ENCODE measurements around the gene SPIRE1.
"Not testable (repeated sequence)": the region's sequence is repeated elsewhere in the genome, so short reads cannot be mapped to it uniquely, and the experiment has no call there.

SPIRE1 gene

DNA sequence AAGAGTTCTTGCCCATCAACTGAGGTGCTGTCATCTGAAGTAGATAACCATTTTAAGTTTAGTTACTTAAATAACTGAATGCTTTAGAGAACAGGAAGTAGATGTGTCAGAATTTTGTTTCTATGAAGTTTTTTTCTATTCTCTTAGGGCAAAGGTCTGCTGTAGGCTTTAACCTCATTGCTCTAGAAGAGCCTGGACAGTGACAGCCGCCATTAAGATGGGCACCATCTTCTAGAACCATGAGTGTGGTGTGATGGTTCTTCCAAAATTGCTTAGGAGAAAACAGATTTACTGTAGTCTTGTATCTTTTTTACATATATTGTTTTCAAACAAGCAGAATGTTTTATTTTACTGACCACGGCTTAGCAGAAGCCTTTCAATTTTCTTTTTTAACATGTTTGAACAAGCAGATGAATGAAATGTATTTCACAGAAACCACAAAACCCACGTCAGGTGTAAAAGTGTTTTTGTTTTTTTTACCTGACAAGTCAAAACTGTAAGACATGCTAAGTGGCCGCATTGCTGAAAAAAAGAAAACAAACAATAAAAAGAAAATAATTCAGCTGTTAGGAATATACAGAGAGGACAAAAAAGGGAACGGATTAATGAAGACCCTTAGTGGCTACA, 172.3 kb downstream of the SPIRE1 start:
- DNase-seq (ENCODE audit: low spot score) = no peak

DNA sequence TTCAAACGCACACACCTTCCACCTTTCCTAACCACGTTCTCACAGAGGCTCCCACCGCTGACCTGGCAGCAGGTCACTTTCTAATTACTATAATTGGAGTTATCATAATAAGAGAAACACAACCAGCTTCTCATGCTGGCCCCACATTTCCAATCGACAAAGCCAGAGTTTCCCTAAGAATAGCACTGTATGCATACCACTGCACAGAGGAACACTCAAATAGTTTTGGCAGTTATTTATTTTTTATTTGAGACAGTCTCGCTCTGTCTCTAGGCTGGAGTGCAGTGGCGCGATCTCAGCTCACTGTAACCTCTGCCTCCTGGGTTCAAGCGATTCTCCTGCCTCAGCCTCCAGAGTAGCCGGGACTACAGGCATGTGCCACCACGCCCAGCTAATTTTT, 176.0 kb downstream of the SPIRE1 start:
- DNase-seq (ENCODE audit: low spot score) = not testable (repeated sequence)

DNA sequence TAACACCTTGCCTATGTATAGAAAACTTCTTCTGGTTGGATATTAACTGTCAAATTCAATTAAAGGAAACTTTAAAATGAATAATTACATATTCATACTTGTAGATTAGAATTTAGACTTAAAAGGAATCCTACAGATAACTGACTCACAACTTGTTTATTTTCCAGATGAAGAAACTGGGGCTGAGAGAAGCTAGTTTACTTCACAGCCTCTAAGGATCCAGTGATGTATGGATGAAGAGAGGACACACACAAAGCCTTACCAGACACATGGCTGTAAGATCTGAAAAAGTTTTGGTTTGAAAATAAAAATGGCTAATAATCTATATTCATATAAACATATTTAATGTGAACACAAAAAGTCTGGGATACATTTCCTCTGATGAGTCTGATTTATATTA, 177.9 kb downstream of the SPIRE1 start:
- no peak for DNase-seq (ENCODE audit: low spot score)

DNA sequence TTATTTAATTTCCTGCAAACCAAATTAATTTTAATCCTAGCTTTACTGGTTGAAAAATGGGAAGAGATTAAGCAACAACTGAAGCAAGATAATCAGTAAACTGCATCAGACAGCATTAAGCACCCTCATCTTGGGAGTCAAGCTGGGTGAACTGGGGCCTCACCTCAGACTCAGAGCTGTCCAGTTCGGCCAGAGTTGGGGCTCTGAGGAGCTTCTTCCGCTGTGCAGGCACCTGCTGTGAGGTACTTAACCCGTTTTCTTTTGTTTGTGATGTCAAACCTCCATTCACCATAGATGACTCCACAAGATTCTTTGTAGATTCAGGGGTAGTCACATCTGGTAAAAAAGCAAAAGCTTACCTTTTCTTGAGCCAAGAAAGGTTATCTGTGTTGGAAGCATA, 178.4 kb downstream of the SPIRE1 start:
- DNase-seq (ENCODE audit: low spot score) = no peak

DNA sequence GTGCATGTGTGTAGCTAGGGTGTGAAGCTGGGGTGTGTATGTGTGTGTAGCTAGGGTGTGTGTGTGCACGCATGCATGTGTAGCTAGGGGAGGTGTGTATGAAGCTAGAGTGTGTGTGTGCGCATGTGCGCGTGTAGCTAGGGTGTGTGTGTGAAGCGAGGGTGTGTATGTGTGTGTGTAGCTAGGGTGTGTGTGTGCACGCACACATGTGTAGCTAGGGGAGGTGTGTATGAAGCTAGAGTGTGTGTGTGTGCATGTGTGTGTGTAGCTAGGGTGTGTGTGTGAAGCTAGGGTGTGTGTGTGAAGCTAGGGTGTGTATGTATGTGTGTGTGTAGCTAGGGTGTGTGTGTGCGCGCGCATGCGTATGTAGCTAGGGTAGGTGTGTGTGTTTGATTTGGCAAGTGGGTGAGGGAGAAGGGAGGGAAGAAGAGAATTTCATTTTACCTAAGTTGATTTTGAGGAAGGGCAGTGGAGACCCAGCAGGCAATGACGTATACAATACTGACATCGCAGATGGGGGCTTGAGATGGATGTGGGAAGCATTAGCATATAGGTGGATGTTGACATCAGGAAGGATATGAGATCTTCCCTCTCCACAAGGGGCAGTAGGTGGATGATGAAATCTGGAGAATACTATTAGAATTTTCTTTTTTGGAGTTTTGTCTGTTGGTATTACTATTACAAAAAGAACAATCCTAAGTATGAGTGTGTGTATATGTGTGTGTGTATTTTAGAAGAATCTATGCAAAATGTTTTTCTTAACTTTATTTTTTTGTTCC, 179.4 kb downstream of the SPIRE1 start:
- DNase-seq (ENCODE audit: low spot score) = no peak

DNA sequence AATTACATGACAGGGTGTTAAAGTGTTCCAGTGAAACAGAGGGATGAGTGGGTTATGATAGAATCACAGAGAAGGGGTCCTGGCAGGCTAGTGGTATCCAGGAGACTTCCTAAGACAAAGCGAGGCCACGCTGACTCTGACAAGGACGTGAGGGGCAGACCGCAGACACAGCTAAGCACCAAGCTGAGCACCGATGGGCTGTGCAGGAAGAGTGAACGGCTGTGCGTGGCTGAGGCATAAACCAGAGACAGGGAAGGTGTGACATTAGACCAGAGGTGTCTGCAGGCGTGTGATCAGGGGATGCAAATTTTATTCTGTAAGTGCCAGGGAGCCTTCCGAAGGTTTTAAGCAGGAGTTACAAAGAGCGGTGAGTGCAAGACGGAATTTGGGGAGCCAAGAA, 180.3 kb downstream of the SPIRE1 start:
- no peak for DNase-seq (ENCODE audit: low spot score)

DNA sequence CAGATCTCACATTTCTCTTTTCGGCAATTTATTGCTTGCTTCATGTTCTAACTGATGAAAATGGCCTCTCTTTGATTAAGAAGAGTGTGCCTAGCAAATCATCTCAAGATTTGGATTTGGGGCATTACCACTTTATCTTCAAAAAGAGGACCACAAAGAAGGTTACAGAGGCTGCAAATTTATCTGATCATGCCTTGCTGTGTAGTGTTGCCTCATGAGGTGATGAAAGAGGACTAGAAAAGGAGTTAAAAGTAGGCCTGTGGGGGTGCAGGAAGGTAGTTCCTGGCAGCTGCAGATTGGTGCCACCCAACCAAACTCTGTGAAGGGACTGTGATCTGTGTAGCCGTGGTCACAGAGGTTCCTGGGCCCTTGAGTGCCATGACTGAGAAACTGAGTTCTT, 181.0 kb downstream of the SPIRE1 start:
- DNase-seq (ENCODE audit: low spot score) = no peak

DNA sequence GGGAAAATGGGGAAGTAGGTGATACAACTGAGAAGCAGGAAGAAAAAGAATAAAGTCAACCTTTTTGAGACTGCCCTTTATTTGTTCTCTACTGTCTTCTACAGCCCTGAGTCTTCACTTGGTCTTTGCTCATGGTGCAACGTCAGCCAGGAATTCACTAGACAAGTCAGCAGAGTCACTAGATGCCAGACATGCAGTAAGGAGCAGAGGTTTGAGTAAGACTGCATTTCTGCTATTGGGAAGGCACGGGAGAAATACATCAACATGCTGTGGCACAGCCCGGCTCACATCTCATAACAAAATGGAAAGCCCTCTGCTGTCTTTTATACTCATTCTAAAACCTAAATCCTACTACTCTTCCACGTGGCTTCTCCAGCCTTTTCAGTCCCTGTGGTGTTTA, 183.0 kb downstream of the SPIRE1 start:
- no peak for DNase-seq (ENCODE audit: low spot score)

DNA sequence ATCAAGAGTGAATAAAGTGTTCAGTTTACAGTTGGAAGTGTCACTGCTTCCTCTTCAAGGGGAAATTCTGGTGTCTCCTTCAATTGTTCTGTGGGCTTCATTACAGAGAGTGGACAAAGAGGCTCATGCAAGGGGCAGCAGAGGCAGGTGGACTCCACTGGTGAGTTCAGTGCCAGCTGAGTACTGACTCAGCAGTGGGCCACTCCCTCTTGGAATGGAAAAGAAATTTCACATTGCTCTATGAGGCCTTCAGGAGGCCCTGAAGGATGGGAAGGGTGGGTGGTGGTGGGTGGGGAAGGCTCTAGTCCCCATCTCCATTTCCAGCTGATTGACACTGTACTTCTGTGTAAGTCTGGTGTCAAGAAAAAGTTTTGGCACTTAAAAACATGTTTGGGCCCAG, 183.8 kb downstream of the SPIRE1 start:
- DNase-seq (ENCODE audit: low spot score) = no peak

DNA sequence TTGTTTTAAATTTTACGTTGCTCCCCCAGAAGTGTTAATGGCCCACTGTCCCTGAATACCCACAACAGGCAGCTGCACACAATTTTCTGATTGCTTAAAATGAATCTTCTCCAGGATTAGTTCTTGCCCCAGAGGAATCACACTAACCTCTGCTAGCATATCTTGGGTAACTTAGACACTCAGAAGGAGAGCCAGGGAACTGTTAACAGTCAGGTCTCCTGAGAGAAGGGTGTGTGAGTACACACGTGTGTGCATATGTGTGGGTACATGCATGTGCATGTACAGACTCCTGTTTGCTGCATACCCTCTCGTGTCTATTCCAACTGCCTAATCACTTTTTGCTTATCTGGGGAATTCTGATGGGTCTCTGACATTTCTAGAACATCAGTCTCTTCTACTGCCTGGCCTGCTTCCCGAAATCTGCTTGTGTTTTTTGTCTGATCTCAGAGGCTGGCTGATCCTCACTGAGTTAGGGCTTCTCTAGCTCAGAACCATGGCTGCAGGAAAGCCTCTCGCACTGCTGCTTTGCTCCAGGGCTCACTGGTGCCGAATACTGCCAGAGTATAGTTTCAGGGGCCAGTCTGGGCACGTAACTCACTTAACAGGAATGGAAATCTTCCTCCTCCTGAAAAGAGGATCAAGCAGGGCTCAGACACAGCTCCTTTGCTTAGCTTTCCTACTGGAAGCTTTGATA, 187.4 kb downstream of the SPIRE1 start:
- DNase-seq (ENCODE audit: low spot score) = no peak

DNA sequence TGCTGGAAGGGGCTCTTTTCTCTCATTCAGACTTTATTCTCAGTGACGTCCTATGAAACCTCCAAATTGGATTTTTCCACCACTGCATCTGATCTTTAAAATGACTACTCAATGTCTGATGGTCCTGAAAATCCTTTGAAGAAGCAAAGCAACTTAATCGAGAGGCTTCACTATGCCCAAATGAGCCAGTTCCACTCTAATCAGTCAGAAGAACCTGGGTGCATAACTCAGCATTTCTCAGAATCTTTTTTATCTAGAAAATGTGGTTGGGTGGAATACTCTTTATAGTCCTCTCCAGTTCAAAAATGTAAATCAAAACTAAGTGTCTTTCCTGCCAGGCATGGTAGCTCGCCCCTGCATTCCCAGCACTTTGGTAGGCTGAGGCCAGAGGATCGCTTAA, 189.5 kb downstream of the SPIRE1 start:
- no peak for DNase-seq (ENCODE audit: low spot score)

DNA sequence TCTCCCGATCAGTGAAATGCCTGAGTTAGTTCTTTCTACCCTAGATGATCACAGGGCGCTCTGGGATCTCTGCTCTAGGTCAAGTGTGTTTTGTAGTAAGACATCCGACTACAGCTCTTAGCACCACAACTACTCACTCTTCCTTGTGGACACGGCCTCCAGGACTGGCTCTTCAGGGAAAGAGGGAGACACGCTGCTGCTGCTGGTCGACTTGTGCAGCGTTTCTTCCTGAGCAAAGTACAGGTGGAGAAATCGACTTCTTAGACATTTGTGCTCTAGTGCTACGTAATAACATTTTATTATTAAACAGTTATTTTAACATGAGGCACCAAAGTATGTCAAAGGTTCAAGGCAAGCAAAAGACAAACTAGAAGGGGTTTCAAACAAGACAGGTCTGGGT, 193.2 kb downstream of the SPIRE1 start:
- DNase-seq (ENCODE audit: low spot score) = no peak

DNA sequence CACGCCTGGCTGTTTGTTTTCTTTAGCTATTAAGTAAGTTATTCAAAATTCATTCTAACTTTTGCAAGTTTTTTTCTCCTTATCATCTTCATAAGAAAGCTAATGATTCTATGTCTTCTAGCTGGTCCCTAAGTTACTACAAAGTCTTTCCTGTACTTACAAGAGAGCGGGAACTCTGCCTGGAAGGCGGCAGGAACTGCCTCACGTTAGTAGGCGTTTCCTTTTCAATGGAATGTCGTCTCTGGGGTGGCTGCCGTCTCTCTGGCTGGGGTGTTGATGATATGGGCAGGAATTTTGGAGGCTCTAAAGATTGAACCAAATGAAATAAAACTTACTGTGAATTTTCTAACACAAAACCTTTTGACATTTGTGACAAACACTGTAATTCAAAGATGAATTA, 194.7 kb downstream of the SPIRE1 start:
- no peak for DNase-seq (ENCODE audit: low spot score)

DNA sequence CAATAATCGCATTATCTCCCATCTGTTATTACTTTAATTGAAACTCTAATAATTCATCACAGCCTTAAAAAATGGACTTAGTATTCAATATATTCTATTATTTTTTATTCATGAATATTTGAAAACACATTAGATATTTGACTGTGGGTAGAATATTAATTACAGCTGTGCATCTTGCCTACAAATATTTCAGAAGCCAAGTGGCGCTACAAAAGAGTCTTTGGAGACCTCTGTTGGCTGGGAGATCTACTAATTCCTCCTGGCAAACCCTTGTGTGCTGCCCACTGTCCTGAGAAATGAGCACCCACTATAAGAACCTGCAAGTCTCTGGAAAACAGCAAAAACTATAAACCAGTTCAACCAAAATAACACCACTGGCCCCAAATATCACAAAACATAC, 195.7 kb downstream of the SPIRE1 start:
- DNase-seq (ENCODE audit: low spot score) = no peak

DNA sequence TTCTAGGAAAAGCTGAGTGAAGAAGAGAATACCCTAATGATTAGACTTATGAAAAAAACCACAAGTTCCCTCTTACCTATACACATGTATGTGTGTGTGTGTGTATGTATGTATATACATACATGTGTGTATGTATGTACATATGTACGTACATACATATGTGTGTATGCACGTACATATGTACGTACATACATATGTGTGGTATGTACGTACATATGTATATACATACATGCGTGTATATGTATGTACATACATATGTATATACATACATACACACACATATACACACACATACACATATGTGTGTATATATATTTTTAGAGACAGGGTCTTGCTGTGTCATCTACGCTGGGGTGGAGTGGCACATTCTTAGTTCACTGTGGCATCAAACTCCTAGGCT, 196.6 kb downstream of the SPIRE1 start:
- no peak for DNase-seq (ENCODE audit: low spot score)

DNA sequence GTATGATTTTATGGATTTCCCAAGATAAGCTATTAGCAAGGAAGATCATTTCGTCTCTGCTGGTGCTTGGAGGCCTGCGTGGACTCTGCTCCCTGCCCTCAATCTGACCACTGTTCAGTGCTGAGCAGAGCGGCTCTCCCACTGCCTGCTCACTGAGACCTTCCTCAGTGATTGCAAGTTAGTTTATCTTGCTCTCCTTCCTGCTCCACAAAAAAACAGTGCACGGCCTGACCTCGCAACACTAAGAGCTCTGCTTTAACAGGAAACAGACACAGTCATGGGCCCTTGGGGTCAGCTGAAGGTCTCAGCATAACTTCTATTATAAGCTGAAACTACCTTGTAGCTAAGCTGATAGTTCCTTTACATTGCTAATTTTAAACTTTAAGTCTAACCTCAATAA, 197.0 kb downstream of the SPIRE1 start:
- no peak for DNase-seq (ENCODE audit: low spot score)

DNA sequence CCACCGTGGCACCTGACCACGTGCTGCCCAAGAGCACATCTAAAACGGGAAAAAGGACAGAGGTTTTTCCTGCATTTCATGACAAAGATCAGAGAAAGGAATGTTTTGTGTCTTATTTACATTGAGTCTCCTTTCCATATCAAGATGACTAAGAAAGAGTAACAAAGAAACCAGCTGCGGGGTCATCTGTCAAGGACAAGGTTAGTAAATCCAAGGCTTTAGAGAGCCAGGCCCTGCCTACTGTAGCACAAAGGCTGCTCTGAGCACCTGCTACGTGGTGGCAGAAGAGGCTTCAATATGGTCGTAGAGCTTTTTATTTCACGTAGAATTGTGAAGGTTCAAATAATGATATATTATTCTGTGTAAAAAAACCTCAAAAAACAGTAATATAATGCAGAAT, 199.1 kb downstream of the SPIRE1 start:
- DNase-seq (ENCODE audit: low spot score) = no peak

DNA sequence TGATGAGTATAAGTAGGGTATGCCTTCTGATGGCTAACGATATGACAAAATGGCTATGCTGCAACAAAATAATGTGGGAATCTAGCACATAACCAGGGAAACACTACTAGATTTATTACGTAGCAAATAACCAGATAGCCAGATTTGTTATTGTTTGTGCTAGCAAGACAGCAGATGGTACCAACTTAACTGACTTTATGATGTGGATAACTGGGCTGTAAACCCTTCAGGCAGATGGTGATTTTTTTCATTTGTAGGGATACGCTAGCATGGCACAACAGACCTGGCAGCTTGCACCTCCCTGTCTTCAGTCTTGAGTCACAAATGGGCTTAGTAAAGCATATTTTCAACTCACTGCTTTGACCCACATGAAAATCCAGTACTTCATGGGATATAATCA, 201.5 kb downstream of the SPIRE1 start:
- no peak for DNase-seq (ENCODE audit: low spot score)

DNA sequence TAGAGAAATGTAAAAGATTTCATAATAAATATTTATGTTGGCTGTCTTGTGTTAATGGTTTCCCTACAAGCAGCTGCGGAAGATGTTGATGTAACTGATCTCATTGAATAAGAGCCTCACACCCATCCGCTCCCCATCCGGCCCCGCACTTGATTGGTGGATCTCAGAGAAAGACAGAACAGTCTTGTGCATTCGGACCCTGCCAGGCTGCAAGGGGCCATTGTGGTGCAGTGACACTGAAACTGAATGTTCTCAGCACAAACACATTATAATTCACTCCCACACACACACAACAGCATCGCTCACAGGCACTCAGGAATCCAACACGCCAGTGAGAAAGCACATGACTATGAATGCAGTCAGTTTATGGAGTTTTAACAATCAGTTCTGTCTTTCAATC, 202.4 kb downstream of the SPIRE1 start:
- DNase-seq (ENCODE audit: low spot score) = no peak

DNA sequence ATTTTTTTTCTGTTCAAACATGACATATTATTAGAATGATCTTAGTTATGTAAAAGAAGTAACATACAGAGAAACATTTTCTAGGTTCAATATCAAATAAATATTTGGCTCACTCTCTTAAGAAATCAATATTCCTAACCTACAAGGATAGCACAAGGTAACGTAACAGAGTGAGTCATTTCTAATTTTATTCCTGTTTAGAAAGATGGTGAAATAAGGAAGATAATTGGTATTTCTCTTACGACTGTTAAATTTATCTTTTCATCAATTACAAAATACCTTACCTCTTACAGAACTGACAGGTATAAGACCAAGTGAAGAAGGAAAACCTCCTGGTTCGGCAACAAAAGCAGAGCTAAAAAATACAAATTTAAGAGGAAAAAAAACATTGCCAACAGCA, 205.1 kb downstream of the SPIRE1 start:
- no peak for DNase-seq (ENCODE audit: low spot score)

DNA sequence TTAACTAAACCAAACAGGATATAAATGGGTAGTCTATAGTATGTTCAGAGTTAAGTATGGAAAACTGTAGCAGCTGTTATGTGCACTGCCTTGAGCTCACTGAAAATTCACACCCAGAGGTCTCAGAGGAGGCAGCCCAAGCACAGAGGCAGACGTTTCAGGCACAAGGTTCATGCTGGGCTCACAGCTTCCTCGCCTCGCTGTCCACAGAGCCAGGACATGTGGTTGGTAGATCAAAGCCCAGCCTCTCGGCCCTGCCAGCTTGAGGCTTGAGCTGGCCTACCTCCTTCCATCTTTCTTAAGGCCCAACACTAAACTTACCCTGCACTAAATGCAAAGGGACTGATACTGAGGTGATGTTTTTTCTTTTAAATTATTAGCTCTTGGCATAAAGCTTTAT, 206.5 kb downstream of the SPIRE1 start:
- no peak for DNase-seq (ENCODE audit: low spot score)

DNA sequence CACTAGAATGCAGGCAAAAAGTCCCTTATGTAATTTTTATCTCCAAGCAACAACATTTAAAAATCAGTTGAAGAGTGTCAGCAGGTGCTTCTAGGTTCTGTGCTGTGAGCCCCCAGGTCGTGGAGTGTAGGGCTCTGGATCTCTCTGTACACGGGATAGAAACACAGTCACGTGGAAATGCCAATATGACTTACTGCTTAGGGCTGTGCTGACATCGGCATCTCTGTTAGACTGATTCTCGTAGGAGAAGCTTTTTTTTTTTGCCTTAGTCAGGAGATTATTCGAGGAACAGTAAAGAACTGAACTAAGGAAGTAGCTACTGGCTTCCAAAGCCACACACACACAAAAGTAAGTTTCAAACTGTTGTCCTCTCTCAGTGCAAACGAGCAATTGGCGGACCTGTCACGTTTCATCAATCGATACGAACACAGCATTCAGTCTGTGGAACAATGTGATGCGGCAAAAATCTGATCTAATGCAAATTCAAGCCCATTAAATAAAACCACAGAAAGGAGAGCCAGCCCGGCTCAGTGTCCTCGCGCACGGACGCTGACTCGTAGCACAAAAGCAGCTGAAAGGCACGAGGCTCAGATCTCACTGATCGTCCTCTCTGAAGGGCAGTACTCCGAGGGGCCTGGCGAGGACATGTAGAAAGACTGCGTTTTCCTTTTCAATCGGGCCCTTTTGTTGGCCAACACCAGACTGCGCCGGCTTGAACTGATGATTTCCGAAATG, 208.7 kb downstream of the SPIRE1 start:
- DNase-seq (ENCODE audit: low spot score) = no peak

DNA sequence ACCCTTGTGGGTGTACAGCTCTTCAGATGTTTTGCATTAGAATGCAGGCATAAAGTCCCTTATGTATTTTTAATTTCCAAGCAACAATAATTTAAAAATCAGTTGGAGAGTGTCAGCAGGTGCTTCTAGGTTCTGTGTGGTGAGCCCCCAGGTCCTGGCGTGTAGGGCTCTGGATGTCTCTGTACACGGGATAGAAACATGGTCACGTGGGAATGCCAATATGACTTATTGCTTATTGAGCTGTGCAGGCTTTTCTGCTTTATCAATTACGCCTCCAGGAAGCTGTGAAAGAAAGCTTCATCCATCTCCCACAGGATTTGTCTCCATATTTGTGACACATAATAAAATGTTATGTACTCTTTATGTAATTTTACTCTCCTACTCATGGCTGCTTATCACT, 212.4 kb downstream of the SPIRE1 start:
- no peak for DNase-seq (ENCODE audit: low spot score)

All from left forelimb (tissue), 1 donor.